HepG2 (cell line): ENCODE results near the gene ANKRD66. TPM values are rescaled to one million over a fixed set of nuclear protein-coding genes. Genes with fewer than 3 reads are reported as not detected.
"Not testable (repeated sequence)": the region's sequence is repeated elsewhere in the genome, so short reads cannot be mapped to it uniquely, and the experiment has no call there.

Experiments used
- ATAC-seq: fragments of 200-7000 bp; cut with Tn5 transposase; 3 replicates; pipeline ENCODE4 v1.9.1; 2020; ENCODE audit warnings: mild to moderate bottlenecking, moderate library complexity
- BruUV-seq: library from RNA; stranded (reverse); fragments of 400-500 nt; replicated peaks from 2 replicates; lab custom pipeline; 2021; lab: Mats Ljungman, UMichigan
- CTCF ChIA-PET: fragments of 300-600 bp; formaldehyde crosslinking; extraction: SDS; loops from one replicate; lab custom pipeline; 2021; ENCODE audit warnings: low total read pairs, inconsistent platforms, low intra/inter-chr PET ratio; lab: Yijun Ruan, JAX
- POLR2A ChIA-PET: fragments of 350-600 bp; sonication (Branson Sonifier 250); formaldehyde crosslinking; loops from one replicate; lab custom pipeline; 2020; ENCODE audit warnings: antibody characterized with exemption, inconsistent platforms; lab: Yijun Ruan, JAX
- DNase-seq: peaks from one replicate; pipeline ENCODE4 v3.0.0-alpha.2; 2015; ENCODE audit warnings: low spot score
- FAIRE-seq: peaks from 3 replicates; lab custom pipeline; 2011; peaks lifted over from hg19 to GRCh38; lab: Jason Lieb, UNC
- H2AFZ ChIP-seq: one replicate; pipeline ENCODE4 v1.6.1; 2011; ENCODE audit warnings: low read length, inconsistent platforms
- H3K27ac ChIP-seq: fragments of 300-600 bp; 3 replicates; pipeline ENCODE4 v1.8.0; 2011; ENCODE audit warnings: mixed run types, mild to moderate bottlenecking, mixed read lengths, low read length, inconsistent platforms; ENCODE audit not compliant: insufficient read depth; ENCODE audit errors: extremely low read length
- H3K27me3 ChIP-seq, 2 experiments: fragments of 200-600 bp in 1 of 2; 2 replicates in 1 of 2; 3 replicates in 1 of 2; pipeline versions ENCODE4 v1.6.0 to v1.8.0; 2011; ENCODE audit warnings: low read length in 2 of 2, mild to moderate bottlenecking in 2 of 2, moderate library complexity in 2 of 2, inconsistent platforms in 1 of 2; ENCODE audit not compliant: insufficient read depth in 2 of 2, control insufficient read depth in 1 of 2
- H3K36me3 ChIP-seq, 2 experiments: fragments of 200-600 bp in 1 of 2; replicated peaks in 1 of 2; 2 replicates in 1 of 2; 3 replicates in 1 of 2; pipeline versions ENCODE4 v1.5.1 to v1.8.0; 2011; ENCODE audit warnings: low read length in 2 of 2, inconsistent platforms in 1 of 2; ENCODE audit not compliant: insufficient read depth in 2 of 2, control insufficient read depth in 1 of 2
- H3K4me1 ChIP-seq: 2 replicates; pipeline ENCODE4 v1.5.1; 2012; ENCODE audit warnings: low read length, inconsistent platforms; ENCODE audit not compliant: insufficient read depth
- H3K4me2 ChIP-seq: 2 replicates; pipeline ENCODE4 v1.6.0; 2011; ENCODE audit warnings: low read depth, low read length, inconsistent platforms
- H3K4me3 ChIP-seq, 3 experiments: fragments of 200-600 bp in 1 of 3; sonication (generic), shearing (Covaris generic) in 1 of 3; replicated peaks in 1 of 3; 2 replicates each; pipeline ENCODE4 v1.5.1; 2011 to 2016; ENCODE audit warnings: low read length in 3 of 3, inconsistent platforms in 2 of 3, low read depth in 2 of 3, mild to moderate bottlenecking in 2 of 3, control low read depth in 1 of 3, mixed read lengths in 1 of 3; ENCODE audit not compliant: insufficient read depth in 1 of 3
- H3K79me2 ChIP-seq: one replicate; pipeline ENCODE4 v1.6.1; 2011; ENCODE audit warnings: low read length, inconsistent platforms; ENCODE audit not compliant: insufficient read depth
- H3K9ac ChIP-seq: 2 replicates; pipeline ENCODE4 v1.6.0; 2011; ENCODE audit warnings: mild to moderate bottlenecking, low read depth, low read length, inconsistent platforms; ENCODE audit not compliant: insufficient read depth
- H3K9me3 ChIP-seq: 2 replicates; pipeline ENCODE4 v1.5.1; 2012; ENCODE audit warnings: mild to moderate bottlenecking, low read length
- H4K20me1 ChIP-seq: 2 replicates; pipeline ENCODE4 v1.6.0; 2011; ENCODE audit warnings: inconsistent platforms, mild to moderate bottlenecking, low read length, moderate library complexity; ENCODE audit not compliant: insufficient read depth
- FOXO1 ChIP-seq: sonication (generic); formaldehyde crosslinking; IDR thresholded peaks from 2 replicates; pipeline ENCODE4 v1.4.0; 2020; ENCODE audit warnings: missing genetic modification reagents
- HOXD1 ChIP-seq: sonication (generic); formaldehyde crosslinking; IDR thresholded peaks from 2 replicates; pipeline ENCODE4 v1.5.0; 2020; ENCODE audit warnings: missing genetic modification reagents
- JUN ChIP-seq: sonication (generic); formaldehyde crosslinking; IDR thresholded peaks from 2 replicates; pipeline ENCODE4 v1.4.0; 2020; ENCODE audit warnings: mild to moderate bottlenecking, missing genetic modification reagents
- MTA3 ChIP-seq: sonication (generic); formaldehyde crosslinking; IDR thresholded peaks from 2 replicates; pipeline ENCODE4 v1.4.0; 2020; ENCODE audit warnings: missing genetic modification reagents
- NR2C2 ChIP-seq: sonication (generic); formaldehyde crosslinking; IDR thresholded peaks from 2 replicates; pipeline ENCODE4 v1.4.0; 2020; ENCODE audit warnings: missing genetic modification reagents, mild to moderate bottlenecking, moderate library complexity, borderline replicate concordance
- PHB2 ChIP-seq: fragments of 450-650 bp; IDR thresholded peaks from 2 replicates; pipeline ENCODE4 v1.6.1; 2018; ENCODE audit not compliant: partially characterized antibody
- POLR2A ChIP-seq, 2 experiments: IDR thresholded peaks; 2 replicates each; pipeline ENCODE4 v1.6.1; 2011; ENCODE audit warnings: low read depth in 2 of 2, low read length in 2 of 2, mild to moderate bottlenecking in 1 of 2, moderate library complexity in 1 of 2; ENCODE audit not compliant: insufficient read depth in 1 of 2
- RBM39 ChIP-seq: fragments of 200-400 bp; formaldehyde crosslinking; IDR thresholded peaks from one replicate; pipeline ENCODE4 v1.6.1; 2018; ENCODE audit warnings: antibody characterized with exemption, mild to moderate bottlenecking, low read depth, low read length; ENCODE audit not compliant: poor library complexity, severe bottlenecking
- RFXANK ChIP-seq: IDR thresholded peaks from 2 replicates; pipeline ENCODE4 v1.6.1; 2016
- THYN1 ChIP-seq: sonication (generic); formaldehyde crosslinking; IDR thresholded peaks from 2 replicates; pipeline ENCODE4 v1.8.1; 2023; ENCODE audit warnings: low read depth, mild to moderate bottlenecking, moderate library complexity, missing genetic modification reagents, borderline replicate concordance
- TMF1 ChIP-seq: sonication (generic); formaldehyde crosslinking; IDR thresholded peaks from 2 replicates; pipeline ENCODE4 v1.8.1; 2022; ENCODE audit warnings: low read depth, missing genetic modification reagents
- TP53 ChIP-seq: sonication (generic); formaldehyde crosslinking; conservative IDR thresholded peaks from 2 replicates; pipeline ENCODE4 v1.4.0; 2020; ENCODE audit warnings: missing genetic modification reagents
- ZFP36L2 ChIP-seq: sonication (generic); formaldehyde crosslinking; IDR thresholded peaks from 2 replicates; pipeline ENCODE4 v1.4.0; 2020; ENCODE audit warnings: missing genetic modification reagents
- ZNF274 ChIP-seq: sonication (generic); formaldehyde crosslinking; IDR thresholded peaks from 2 replicates; pipeline ENCODE4 v1.5.1; 2020; ENCODE audit warnings: mild to moderate bottlenecking, missing genetic modification reagents
- ZNF3 ChIP-seq: IDR thresholded peaks from 2 replicates; pipeline ENCODE4 v1.7.0; 2017; ENCODE audit warnings: inconsistent platforms
- ZNF432 ChIP-seq: sonication (generic); formaldehyde crosslinking; IDR thresholded peaks from 2 replicates; pipeline ENCODE4 v1.5.0; 2020; ENCODE audit warnings: missing genetic modification reagents, mild to moderate bottlenecking, borderline replicate concordance
- ZNF619 ChIP-seq: sonication (generic); formaldehyde crosslinking; IDR thresholded peaks from 2 replicates; pipeline ENCODE4 v1.4.0; 2020; ENCODE audit warnings: mild to moderate bottlenecking, missing genetic modification reagents
- ZSCAN12 ChIP-seq: sonication (generic); formaldehyde crosslinking; IDR thresholded peaks from 2 replicates; pipeline ENCODE4 v1.9.0; 2021; ENCODE audit warnings: mild to moderate bottlenecking, missing genetic modification reagents
- ZSCAN9 ChIP-seq: IDR thresholded peaks from 2 replicates; pipeline ENCODE4 v1.6.1; 2016; ENCODE audit warnings: borderline replicate concordance
- WGBS: methylation state at CpG from one replicate; pipeline ENCODE4 v1.1.6; 2017; ENCODE audit warnings: low lambda C conversion rate; 5-methylcytosine and 5-hydroxymethylcytosine counted together
- in situ Hi-C: cut with HindIII; loops from 2 replicates; pipeline ENCODE4 v1.10.0; 2017; ENCODE audit warnings: low pct_unique_long_range_greater_than_20kb; ENCODE audit not compliant: extremely low pct_ligation_motif_present
- intact Hi-C: fragments of 100-400 bp; cut with micrococcal nuclease; formaldehyde crosslinking; loops from one replicate; pipeline ENCODE4 v1.10.0; 2022; ENCODE audit not compliant: unreplicated experiment
- polyA plus RNA-seq, 8 experiments: library from polyadenylated mRNA; depleted of rRNA in 3 of 8; stranded (reverse) in 7 of 8; unstranded in 1 of 8; fragments of >200 nt; fragmentation: Illumina TruSeq in 4 of 8; extraction: Trizol in 4 of 8; gene quantifications; 2 replicates each; pipeline versions ENCODE4 v1.2.1 to v1.2.3, GENCODE V29; 2011 to 2016; ENCODE audit warnings: low read depth in 4 of 8, missing spikeins in 1 of 8, mixed read lengths in 1 of 8; ENCODE audit not compliant: insufficient read depth in 1 of 8
- total RNA-seq, 5 experiments: library from RNA; depleted of rRNA; stranded (reverse); fragments of >200 nt; fragmentation: Illumina TruSeq; extraction: Trizol; gene quantifications; 2 replicates each; pipeline ENCODE4 v1.2.3, GENCODE V29; 2016; ENCODE audit warnings: low read depth in 1 of 5
- TF ChIP-seq, protein P1 (sequence below): sonication (generic); formaldehyde crosslinking; IDR thresholded peaks from 2 replicates; pipeline ENCODE4 v1.5.0; 2020; ENCODE audit warnings: missing genetic modification reagents
- TF ChIP-seq, protein P2 (sequence below): sonication (generic); formaldehyde crosslinking; IDR thresholded peaks from 2 replicates; pipeline ENCODE4 v1.4.0; 2020; ENCODE audit warnings: missing genetic modification reagents

ANKRD66 gene
- total and polyA plus RNA-seq, 2 of the 13 experiments (the other 11 are each of a cell fraction or from before 2014, with no cell fraction given) = not detected

DNA sequence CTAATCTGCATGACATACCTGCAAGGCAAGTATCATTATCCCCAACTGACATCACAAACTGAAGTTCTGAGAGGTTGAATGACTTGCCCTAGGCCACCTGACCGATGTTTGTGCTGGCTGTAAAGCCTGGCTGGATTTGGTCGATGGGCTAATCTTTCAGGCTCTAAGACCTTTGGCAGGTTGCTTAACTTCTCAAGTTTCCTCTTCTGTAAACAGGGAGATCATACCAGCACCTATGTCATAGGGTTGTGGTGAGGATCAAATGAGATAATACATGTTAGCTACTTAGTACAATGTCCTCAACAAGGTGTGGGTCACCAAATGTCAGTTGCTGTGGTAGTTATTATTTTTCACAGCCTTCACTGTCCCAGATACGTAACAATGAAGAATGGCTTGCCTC lies 14.2 kb downstream of the ANKRD66 start (continued):
- TF ChIP-seq, protein P1, sequence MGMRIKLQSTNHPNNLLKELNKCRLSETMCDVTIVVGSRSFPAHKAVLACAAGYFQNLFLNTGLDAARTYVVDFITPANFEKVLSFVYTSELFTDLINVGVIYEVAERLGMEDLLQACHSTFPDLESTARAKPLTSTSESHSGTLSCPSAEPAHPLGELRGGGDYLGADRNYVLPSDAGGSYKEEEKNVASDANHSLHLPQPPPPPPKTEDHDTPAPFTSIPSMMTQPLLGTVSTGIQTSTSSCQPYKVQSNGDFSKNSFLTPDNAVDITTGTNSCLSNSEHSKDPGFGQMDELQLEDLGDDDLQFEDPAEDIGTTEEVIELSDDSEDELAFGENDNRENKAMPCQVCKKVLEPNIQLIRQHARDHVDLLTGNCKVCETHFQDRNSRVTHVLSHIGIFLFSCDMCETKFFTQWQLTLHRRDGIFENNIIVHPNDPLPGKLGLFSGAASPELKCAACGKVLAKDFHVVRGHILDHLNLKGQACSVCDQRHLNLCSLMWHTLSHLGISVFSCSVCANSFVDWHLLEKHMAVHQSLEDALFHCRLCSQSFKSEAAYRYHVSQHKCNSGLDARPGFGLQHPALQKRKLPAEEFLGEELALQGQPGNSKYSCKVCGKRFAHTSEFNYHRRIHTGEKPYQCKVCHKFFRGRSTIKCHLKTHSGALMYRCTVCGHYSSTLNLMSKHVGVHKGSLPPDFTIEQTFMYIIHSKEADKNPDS (CRISPR knock-in tag) = no peak
- TF ChIP-seq, all 625 proteins: peak for 0

DNA sequence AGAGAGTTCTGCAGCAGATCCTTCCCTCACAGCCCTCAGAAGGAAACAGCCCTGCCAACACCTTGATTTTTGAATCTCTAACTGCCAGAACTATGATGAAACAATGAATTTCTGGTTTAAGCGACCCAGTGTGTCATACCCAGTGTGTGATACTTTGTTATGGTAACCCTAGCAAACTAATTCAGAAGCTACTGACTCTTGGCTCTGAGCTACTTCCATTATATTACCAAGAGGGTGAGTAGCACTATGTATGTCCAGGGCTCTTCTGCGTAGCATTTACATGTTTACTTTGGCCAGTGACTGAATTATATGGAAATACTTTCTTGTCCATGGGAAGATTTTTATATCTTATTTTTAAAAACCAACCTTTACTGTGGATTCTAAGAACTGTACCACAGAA lies 16.7 kb downstream of the ANKRD66 start:
- H3K9ac ChIP-seq = no peak overlapping the region
- in situ Hi-C loops (no loop called here), intact Hi-C loops (no loop called here)
- ATAC-seq (no peak), FAIRE-seq (no peak), DNase-seq (no peak)
- no peaks in the 10 kb centered on the region for H3K27me3 ChIP-seq
- H3K4me3 ChIP-seq = no peak overlapping the region
- 48% methylated on average over 2 of the region's 2 CpGs for WGBS
- no TSS peak for BruUV-seq
- CTCF ChIA-PET = no interaction called here
- H3K4me1 ChIP-seq = peaks cover 12% of the 10 kb centered on the region
- no peak for TF ChIP-seq ZSCAN12 (CRISPR knock-in tag)
- no peak for TF ChIP-seq MTA3 (CRISPR knock-in tag)
- TF ChIP-seq RFXANK = no peak
- TF ChIP-seq TP53 = no peak
- no peak for TF ChIP-seq POLR2A (IDR thresholded peaks at IDR 0.05; ENCODE audit: insufficient read depth in 1 of 2, low read depth in 2 of 2, low read length in 2 of 2)
- TF ChIP-seq ZNF432 = no peak
- TF ChIP-seq ZFP36L2 (CRISPR knock-in tag) = no peak
- TF ChIP-seq ZSCAN9 = no peak
- TF ChIP-seq PHB2 = no peak
- TF ChIP-seq ZNF3 (CRISPR knock-in tag) = no peak
- no peak for TF ChIP-seq THYN1 (CRISPR knock-in tag)
- no peak for TF ChIP-seq NR2C2
- TF ChIP-seq ZNF619 (CRISPR knock-in tag) = no peak
- TF ChIP-seq HOXD1 (CRISPR knock-in tag) = no peak
- no peak for TF ChIP-seq RBM39
- TF ChIP-seq FOXO1 (CRISPR knock-in tag) = no peak
- no peak for TF ChIP-seq TMF1 (CRISPR knock-in tag)
- TF ChIP-seq JUN (CRISPR knock-in tag) = no peak
- TF ChIP-seq, protein P2, sequence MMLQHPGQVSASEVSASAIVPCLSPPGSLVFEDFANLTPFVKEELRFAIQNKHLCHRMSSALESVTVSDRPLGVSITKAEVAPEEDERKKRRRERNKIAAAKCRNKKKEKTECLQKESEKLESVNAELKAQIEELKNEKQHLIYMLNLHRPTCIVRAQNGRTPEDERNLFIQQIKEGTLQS (CRISPR knock-in tag) = no peak
- TF ChIP-seq ZNF274 (CRISPR knock-in tag) = no peak
- no peak overlapping the region for H3K4me2 ChIP-seq
- POLR2A ChIA-PET = no interaction called here
- 0 out of 2 replicates have a peak, but pooled peaks cover 7% of the 10 kb centered on the region for H3K9me3 ChIP-seq
- no peaks in the 10 kb centered on the region for H3K36me3 ChIP-seq
- H2AFZ ChIP-seq = no peak overlapping the region
- H3K27ac ChIP-seq = no peak overlapping the region
- no peaks in the 10 kb centered on the region for H3K79me2 ChIP-seq
- H4K20me1 ChIP-seq = no peaks in the 10 kb centered on the region

DNA sequence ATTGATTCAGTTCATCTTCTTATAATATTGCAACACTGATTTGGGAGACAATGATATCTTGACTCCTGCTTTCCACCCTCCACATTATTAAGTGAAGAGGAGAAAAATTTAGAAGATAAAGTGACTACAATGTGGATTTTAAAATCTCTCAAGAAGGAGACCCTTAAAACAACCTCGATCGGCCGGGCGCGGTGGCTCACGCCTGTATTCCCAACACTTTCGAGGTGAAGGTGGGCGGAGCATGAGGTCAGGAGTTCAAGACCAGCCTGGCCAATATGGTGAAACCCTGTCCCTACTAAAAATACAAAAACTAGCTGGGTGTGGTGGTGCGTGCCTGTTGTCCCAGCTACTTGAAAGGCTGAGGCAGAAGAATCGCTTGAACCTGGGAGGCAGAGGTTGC lies 17.5 kb downstream of the ANKRD66 start:
- ATAC-seq, BruUV-seq, intact Hi-C loops, H3K27ac ChIP-seq, FAIRE-seq, H3K27me3 ChIP-seq, CTCF ChIA-PET, H3K36me3 ChIP-seq, H3K79me2 ChIP-seq, in situ Hi-C loops, H3K9me3 ChIP-seq, H3K4me3 ChIP-seq, POLR2A ChIA-PET, DNase-seq, H2AFZ ChIP-seq, H3K4me2 ChIP-seq, H3K9ac ChIP-seq, H4K20me1 ChIP-seq: not testable (repeated sequence)
- 78% methylated on average over 10 of the region's 10 CpGs for WGBS
- H3K4me1 ChIP-seq = peaks cover 12% of the 10 kb centered on the region
